Stomach (tissue), 4 donors: ENCODE measurements around the gene VRK2.

ENCODE experiments used
- CTCF ChIP-seq, 7 experiments: fragments of 450-650 bp in 4 of 7; fragments of 200-600 bp in 3 of 7; sonication (generic) in 3 of 7; IDR thresholded peaks; one replicate each; pipeline ENCODE4 v1.5.1; 2016 to 2019; ENCODE audit warnings: antibody characterized with exemption in 7 of 7, control low read depth in 2 of 7, mild to moderate bottlenecking in 1 of 7
- EP300 ChIP-seq: sonication (generic); formaldehyde crosslinking; IDR thresholded peaks from one replicate; pipeline ENCODE4 v1.6.1; 2017; ENCODE audit warnings: antibody characterized with exemption
- POLR2A ChIP-seq, 4 donors: fragments of 450-650 bp; IDR thresholded peaks; one replicate each; pipeline ENCODE4 v1.6.1; 2016; ENCODE audit warnings: antibody characterized with exemption in 4 of 4, control low read depth in 2 of 4, mild to moderate bottlenecking in 1 of 4, moderate library complexity in 1 of 4
- POLR2AphosphoS5 ChIP-seq, 3 donors: sonication (generic); formaldehyde crosslinking; IDR thresholded peaks; one replicate each; pipeline ENCODE4 v1.6.1; 2016; ENCODE audit warnings: antibody characterized with exemption in 3 of 3

- TF ChIP-seq CTCF (IDR thresholded peaks at IDR 0.05) (no peak), POLR2AphosphoS5 (IDR thresholded peaks at IDR 0.05) (no peak), POLR2A (IDR thresholded peaks at IDR 0.05) (no peak), EP300 (no peak)
Measured at GRCh38 chr2:58056192-58056916, 9.7 kb downstream of the VRK2 start.
